Right lobe of liver (tissue), 6 donors: ENCODE results near the gene ERBIN. TPM values are rescaled to one million over a fixed set of nuclear protein-coding genes. Genes with fewer than 3 reads are reported as not detected.

Source experiments
- ATAC-seq, 4 donors: fragments of 200-7000 bp; cut with Tn5 transposase; one replicate each; pipeline ENCODE4 v1.9.1; 2020; ENCODE audit warnings: mild to moderate bottlenecking in 4 of 4, moderate library complexity in 4 of 4
- DNase-seq, 3 donors: peaks; one replicate each; pipeline ENCODE4 v3.0.0-alpha.2; 2020
- H3K27ac ChIP-seq, 3 donors: fragments of 200-600 bp; one replicate each; pipeline ENCODE4 v1.8.0; 2022
- H3K27me3 ChIP-seq, 2 donors: fragments of 200-600 bp; one replicate each; pipeline ENCODE4 v1.8.0; 2022
- H3K36me3 ChIP-seq, 4 donors: fragments of 200-600 bp; sonication (generic) in 1 of 4; one replicate each; pipeline versions ENCODE4 v1.5.1 to v1.8.0; 2017 to 2022; ENCODE audit warnings: control low read depth in 1 of 4
- H3K4me1 ChIP-seq, 4 donors: fragments of 200-600 bp; sonication (generic) in 1 of 4; one replicate each; pipeline versions ENCODE4 v1.5.1 to v1.8.0; 2017 to 2022; ENCODE audit warnings: control low read depth in 1 of 4
- H3K4me3 ChIP-seq, 3 donors: fragments of 200-600 bp; one replicate each; pipeline ENCODE4 v1.8.0; 2022
- H3K9me3 ChIP-seq, 4 donors: fragments of 200-600 bp; sonication (generic) in 1 of 4; one replicate each; pipeline versions ENCODE4 v1.5.1 to v1.8.0; 2017 to 2022; ENCODE audit warnings: control low read depth in 1 of 4
- POLR2A ChIP-seq: fragments of 450-650 bp; IDR thresholded peaks from one replicate; pipeline ENCODE4 v1.6.1; 2017; ENCODE audit warnings: antibody characterized with exemption, mild to moderate bottlenecking
- WGBS: methylation state at CpG from one replicate; pipeline ENCODE4 v1.1.6; 2018; ENCODE audit warnings: low coverage, low lambda C conversion rate; ENCODE audit not compliant: insufficient coverage; ENCODE audit errors: missing lambda C conversion rate; 5-methylcytosine and 5-hydroxymethylcytosine counted together
- intact Hi-C, 2 donors: fragments of 100-400 bp; cut with DNase I; formaldehyde crosslinking; loops; one replicate each; pipeline versions ENCODE4 v1.11.2 to v1.14.1; 2022
- total RNA-seq, 6 experiments: library from RNA; depleted of rRNA in 2 of 6; stranded (reverse); fragments of >200 nt in 2 of 6; fragmentation: NEBNext Ultra II Directional in 3 of 6; extraction: Animal tissue kit (Norgen Biotek cat#: 25700) in 3 of 6; gene quantifications; one replicate each; pipeline versions ENCODE4 v1.1.0 to v1.2.4, GENCODE V29; 2016 to 2023
- TF ChIP-seq, protein P1 (sequence below), 4 donors: fragments of 200-600 bp in 3 of 4; fragments of 450-650 bp in 1 of 4; IDR thresholded peaks; one replicate each; pipeline versions ENCODE4 v1.5.1 to v1.8.0; 2016 to 2022; ENCODE audit warnings: antibody characterized with exemption in 4 of 4, mild to moderate bottlenecking in 2 of 4
- donor health status: DM: no; HTN: yes; CAD: no.
- donor health status: DM: no; HTN: no; CAD: no.
- donor health status: DM: no; HTN: no; CAD: no.
- donor health status: DM: no; HTN: yes; CAD: no.
- donor health status: DM: no; HTN: yes; CAD: no.

ERBIN gene
- total RNA-seq, 6 experiments from 2014 or later: 31.0 to 45.3 (median 32.8) TPM

DNA sequence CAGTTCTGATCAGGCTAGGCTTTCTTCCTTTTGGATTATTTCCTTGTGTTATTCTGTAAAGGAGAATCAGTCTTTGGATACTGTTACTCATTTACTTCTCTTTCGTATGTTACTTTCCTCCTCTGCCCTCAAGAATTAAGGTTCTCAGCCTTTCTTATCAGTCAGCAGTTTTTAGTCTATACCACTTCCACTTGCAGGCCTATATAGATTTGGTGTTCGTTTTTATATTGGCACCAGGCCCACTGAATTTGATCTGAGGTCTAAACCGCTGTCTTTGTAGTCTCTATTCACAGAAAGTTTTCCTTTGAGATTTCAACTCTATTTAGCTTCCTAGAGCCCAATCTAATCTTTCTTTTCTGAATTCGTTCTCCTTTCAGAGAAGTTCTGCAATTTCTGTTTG is 62.8 kb downstream of the ERBIN start:
- 60% methylated on average over 4 of the region's 4 CpGs for WGBS
- no peak for DNase-seq
- TF ChIP-seq, protein P1, sequence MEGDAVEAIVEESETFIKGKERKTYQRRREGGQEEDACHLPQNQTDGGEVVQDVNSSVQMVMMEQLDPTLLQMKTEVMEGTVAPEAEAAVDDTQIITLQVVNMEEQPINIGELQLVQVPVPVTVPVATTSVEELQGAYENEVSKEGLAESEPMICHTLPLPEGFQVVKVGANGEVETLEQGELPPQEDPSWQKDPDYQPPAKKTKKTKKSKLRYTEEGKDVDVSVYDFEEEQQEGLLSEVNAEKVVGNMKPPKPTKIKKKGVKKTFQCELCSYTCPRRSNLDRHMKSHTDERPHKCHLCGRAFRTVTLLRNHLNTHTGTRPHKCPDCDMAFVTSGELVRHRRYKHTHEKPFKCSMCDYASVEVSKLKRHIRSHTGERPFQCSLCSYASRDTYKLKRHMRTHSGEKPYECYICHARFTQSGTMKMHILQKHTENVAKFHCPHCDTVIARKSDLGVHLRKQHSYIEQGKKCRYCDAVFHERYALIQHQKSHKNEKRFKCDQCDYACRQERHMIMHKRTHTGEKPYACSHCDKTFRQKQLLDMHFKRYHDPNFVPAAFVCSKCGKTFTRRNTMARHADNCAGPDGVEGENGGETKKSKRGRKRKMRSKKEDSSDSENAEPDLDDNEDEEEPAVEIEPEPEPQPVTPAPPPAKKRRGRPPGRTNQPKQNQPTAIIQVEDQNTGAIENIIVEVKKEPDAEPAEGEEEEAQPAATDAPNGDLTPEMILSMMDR (IDR thresholded peaks at IDR 0.05): no peak
- TF ChIP-seq POLR2A: no peak
- Histone ChIP-seq H3K36me3 (peaks cover 0 to 11% (median 0%) of the 10 kb centered on the region in 4 donors), H3K27me3 (no peaks in the 10 kb centered on the region), H3K4me1 (peaks cover 0 to 30% (median 9%) of the 10 kb centered on the region in 4 donors), H3K4me3 (no peak overlapping the region), H3K9me3 (no peaks in the 10 kb centered on the region), H3K27ac (no peak overlapping the region)
- no peak for ATAC-seq
- intact Hi-C loops: no loop called here

DNA sequence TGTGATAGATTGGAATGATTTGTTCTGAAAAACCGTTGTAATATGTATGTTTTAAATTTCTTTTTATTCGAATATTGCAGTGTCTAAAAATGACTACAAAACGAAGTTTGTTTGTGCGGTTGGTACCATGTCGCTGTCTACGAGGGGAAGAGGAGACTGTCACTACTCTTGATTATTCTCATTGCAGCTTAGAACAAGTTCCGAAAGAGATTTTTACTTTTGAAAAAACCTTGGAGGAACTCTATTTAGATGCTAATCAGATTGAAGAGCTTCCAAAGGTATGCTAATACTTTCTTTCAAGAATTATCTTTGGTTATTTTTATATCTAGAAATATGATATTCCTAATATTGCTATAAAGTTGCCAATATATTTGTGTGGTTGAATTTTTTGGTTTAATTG is 66.3 kb downstream of the ERBIN start:
- 91% methylated on average over 7 of the region's 7 CpGs for WGBS
- intact Hi-C loops: no loop called here

GRCh38 chr5:65994117-65994786 is 67.9 kb downstream of the ERBIN start:
- intact Hi-C loops: no loop called here
- 93% methylated on average over 1 of the region's 1 CpG for WGBS

More for the DNA sequence above, 66.3 kb downstream of the ERBIN start:
- TF ChIP-seq, protein P1 (IDR thresholded peaks at IDR 0.05): no peak
- TF ChIP-seq POLR2A: no peak
- H3K36me3 ChIP-seq: peaks cover 0 to 11% (median 0%) of the 10 kb centered on the region in 4 donors
- H3K4me3 ChIP-seq: no peak overlapping the region
- DNase-seq (no peak), ATAC-seq (no peak)
- no peaks in the 10 kb centered on the region for H3K9me3 ChIP-seq
- no peaks in the 10 kb centered on the region for H3K4me1 ChIP-seq
- no peaks in the 10 kb centered on the region for H3K27me3 ChIP-seq
- no peak overlapping the region for H3K27ac ChIP-seq

DNA sequence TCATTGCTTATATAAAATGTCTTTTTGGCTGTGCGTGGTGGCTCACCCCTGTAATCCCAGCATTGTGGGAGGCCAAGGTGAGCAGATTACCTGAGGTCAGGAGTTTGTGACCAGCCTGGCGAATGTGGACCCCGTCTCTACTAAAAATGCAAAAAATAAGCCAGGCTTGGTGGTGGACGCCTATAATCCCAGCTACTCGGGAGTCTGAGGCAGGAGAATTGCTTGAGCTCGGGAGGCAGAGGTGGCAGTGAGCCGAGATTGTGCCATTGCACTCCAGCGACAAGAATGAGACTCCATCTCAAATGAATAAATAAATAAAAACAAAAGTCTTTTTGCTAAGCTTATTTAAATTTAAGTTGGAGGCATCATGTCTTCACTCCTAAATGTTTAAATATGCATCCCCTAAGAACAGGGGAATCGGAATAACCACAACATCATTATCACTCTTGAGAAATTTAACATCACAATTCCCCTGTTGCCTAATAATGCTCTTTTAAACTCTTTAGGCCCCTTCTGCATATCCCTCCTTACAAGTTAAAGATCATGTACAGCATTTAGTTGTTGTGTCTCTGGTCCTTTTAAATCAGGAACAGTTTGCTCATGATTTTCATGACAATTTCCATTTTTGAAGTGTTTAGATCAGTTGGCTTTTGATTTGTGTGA is 72.8 kb downstream of the ERBIN start:
- TF ChIP-seq, protein P1 (IDR thresholded peaks at IDR 0.05): no peak
- TF ChIP-seq POLR2A: no peak
- Histone ChIP-seq H3K36me3 (no peaks in the 10 kb centered on the region), H3K27ac (no peak overlapping the region), H3K9me3 (no peaks in the 10 kb centered on the region), H3K4me3 (no peak overlapping the region), H3K4me1 (peaks cover 0 to 5% (median 0%) of the 10 kb centered on the region in 4 donors), H3K27me3 (no peaks in the 10 kb centered on the region)
- DNase-seq: no peak
- WGBS: 95% methylated on average over 6 of the region's 9 CpGs
- intact Hi-C loops: no loop called here
- no peak for ATAC-seq

More at GRCh38 chr5:65994117-65994786, 67.9 kb downstream of the ERBIN start:
- no peak overlapping the region for H3K27ac ChIP-seq
- H3K27me3 ChIP-seq: no peaks in the 10 kb centered on the region
- peaks cover 0 to 11% (median 0%) of the 10 kb centered on the region in 4 donors for H3K36me3 ChIP-seq
- no peaks in the 10 kb centered on the region for H3K4me1 ChIP-seq
- ATAC-seq (no peak), DNase-seq (no peak)
- no peak overlapping the region for H3K4me3 ChIP-seq
- TF ChIP-seq POLR2A: no peak
- TF ChIP-seq, protein P1 (IDR thresholded peaks at IDR 0.05): no peak
- H3K9me3 ChIP-seq: no peaks in the 10 kb centered on the region
